GM21619 (cell line): ENCODE measurements around the gene F3.
"Not testable (repeated sequence)": the region's sequence is repeated elsewhere in the genome, so short reads cannot be mapped to it uniquely, and the experiment has no call there.

ENCODE experiments used
- ATAC-seq: cut with Tn5 transposase; IDR thresholded peaks from one replicate; pipeline ENCODE4 v1.9.1; 2021; ENCODE audit not compliant: unreplicated experiment

Gene F3

GRCh38 chr1:94541246-94542087, at the start of gene F3:
Gene F3, minus strand, starts transcription at chr1:94541759. Its CDS starts 123 bp downstream, at chr1:94541636.
- ATAC-seq = peak; percentile 83

GRCh38 chr1:94590203-94591137, 48.9 kb upstream of the F3 start:
- ATAC-seq = no peak

- ATAC-seq = no peak
Observed at GRCh38 chr1:94589728-94590127, 48.2 kb upstream of the F3 start.

- no peak for ATAC-seq
Observed at GRCh38 chr1:94582565-94582964, 41.0 kb upstream of the F3 start.

GRCh38 chr1:94580367-94581115, 39.0 kb upstream of the F3 start:
- no peak for ATAC-seq

GRCh38 chr1:94579876-94580294, 38.3 kb upstream of the F3 start:
- no peak for ATAC-seq

GRCh38 chr1:94578856-94579255, 37.3 kb upstream of the F3 start:
- no peak for ATAC-seq

- not testable (repeated sequence) for ATAC-seq
Observed at GRCh38 chr1:94573917-94574316, 32.4 kb upstream of the F3 start.

- ATAC-seq = no peak
Observed at GRCh38 chr1:94572780-94573179, 31.2 kb upstream of the F3 start.

- ATAC-seq = not testable (repeated sequence)
Observed at GRCh38 chr1:94570965-94571364, 29.4 kb upstream of the F3 start.

GRCh38 chr1:94568806-94569205, 27.2 kb upstream of the F3 start:
- not testable (repeated sequence) for ATAC-seq

- not testable (repeated sequence) for ATAC-seq
Observed at GRCh38 chr1:94567975-94568607, 26.5 kb upstream of the F3 start.

GRCh38 chr1:94566436-94566835, 24.9 kb upstream of the F3 start:
- not testable (repeated sequence) for ATAC-seq

- ATAC-seq = no peak
Observed at GRCh38 chr1:94565901-94566300, 24.3 kb upstream of the F3 start.

- ATAC-seq = no peak
Observed at GRCh38 chr1:94562519-94563260, 21.1 kb upstream of the F3 start.

GRCh38 chr1:94560333-94560732, 18.8 kb upstream of the F3 start:
- ATAC-seq = no peak

GRCh38 chr1:94559921-94560320, 18.4 kb upstream of the F3 start:
- ATAC-seq = no peak

- ATAC-seq = no peak
Observed at GRCh38 chr1:94555091-94555490, 13.5 kb upstream of the F3 start.

GRCh38 chr1:94554580-94554979, 13.0 kb upstream of the F3 start:
- ATAC-seq = no peak

GRCh38 chr1:94553931-94554330, 12.4 kb upstream of the F3 start:
- ATAC-seq = no peak
